Dedifferentiated amniotic fluid mesenchymal stem cell (primary cell): ENCODE measurements around the gene MYOG.

ENCODE experiments used
- DNase-seq: peaks from one replicate; pipeline ENCODE4 v3.0.0-alpha.2; 2016; ENCODE audit errors: extremely low spot score

The MYOG gene

DNA sequence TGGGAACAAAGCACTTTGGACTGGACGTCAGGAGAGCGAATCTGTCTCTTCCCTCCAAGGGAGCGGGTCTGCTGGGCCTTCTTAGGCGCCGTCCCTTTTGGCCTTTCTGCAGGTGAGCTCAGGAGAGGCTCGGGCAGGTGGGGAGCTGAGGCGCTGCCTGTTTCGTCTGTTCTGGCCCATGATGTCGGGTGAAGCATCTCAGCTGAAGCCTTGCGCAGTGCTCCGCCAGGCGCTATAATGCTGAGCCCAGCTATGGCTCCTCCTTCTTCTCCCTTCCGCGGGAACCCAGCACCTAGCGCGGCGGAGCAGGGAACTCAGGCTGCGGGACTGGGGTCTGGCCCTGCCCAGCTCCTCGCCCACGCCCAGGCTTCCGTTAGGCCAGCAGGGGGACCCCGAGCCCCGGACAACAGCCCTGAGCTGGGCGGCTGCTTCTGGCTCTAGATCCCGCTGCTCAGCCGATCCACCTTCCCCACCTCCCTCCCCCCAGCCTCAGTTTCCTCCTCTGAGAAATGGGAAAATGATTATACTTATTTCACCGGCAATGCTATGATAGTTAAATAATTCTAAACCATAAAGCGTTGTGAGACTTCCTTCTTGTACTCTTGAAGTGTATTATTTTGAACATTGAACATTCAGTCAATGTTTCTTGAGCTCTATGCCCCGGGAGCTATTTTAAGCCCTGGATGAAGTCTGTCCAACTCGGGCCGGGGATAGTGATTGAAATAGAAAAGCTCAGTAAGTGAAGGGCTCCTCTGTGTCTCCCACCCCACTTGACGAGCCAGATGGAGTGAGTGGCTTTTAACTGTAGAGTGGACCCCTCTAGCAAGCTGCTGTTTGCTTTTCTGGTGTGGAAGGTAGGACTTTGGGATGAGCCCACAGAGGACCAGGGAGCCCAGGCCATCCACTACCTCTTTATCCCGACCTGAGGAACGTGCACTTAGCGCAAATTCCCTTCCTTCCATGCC is 32.1 kb upstream of the MYOG start:
- peak; percentile 54 for DNase-seq

DNA sequence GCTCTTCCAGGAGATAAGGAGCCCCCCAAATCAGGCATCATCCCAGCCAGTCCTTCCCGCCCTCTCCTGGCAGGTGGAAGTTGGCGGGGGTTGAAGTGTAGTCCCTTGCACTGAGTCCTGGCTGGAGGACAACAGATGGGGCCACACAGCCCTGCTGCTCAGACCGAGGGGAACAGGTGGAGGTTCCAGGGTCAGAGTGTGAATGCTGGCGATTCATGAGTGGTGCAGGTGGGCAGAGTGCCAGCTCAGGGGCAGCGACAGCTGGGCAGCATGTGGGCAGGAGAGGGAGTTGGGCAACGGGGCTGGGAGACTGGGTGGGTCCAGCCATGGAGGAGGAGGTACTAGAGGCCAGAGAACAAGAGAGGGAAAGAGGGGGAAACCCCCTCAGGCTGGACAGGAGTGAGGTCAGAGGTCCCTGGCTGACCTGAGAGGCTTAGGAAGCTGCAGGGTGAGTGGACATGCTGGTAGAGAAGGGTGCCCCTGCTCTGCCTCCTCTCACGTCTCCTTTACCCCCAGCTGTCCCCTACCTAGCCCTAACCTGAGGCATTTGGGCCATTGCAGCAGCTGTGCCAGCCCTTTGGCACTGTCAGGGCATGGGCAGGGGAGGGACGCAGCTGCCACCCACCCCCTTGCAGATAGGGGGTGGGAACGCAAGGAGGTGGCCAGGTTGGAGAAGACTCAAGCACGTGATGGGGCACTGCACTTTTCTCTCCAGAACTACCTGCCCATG is 30.4 kb upstream of the MYOG start:
- no peak for DNase-seq

- no peak for DNase-seq
Observed at GRCh38 chr1:203114202-203114601, 28.4 kb upstream of the MYOG start.

GRCh38 chr1:203113308-203113707 is 27.5 kb upstream of the MYOG start:
- no peak for DNase-seq

DNA sequence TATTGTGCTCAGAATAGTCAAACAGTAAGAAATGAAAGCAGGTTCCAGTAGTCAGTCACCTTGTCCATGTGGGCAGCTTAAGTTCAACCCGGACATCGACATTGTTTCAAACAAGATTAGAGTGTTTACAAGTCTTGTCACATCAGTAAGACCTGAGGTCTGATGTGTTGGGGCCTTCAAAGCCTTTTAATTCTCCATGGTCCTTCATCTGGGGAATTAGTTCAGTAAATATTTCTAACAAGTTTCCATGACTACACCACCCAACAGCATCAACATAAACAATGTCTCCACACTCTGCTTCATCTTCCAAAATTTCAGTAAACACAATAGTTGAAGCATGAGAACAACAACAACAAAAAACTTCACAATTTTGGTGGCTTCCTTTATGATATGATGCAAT is 26.7 kb upstream of the MYOG start:
- no peak for DNase-seq

DNA sequence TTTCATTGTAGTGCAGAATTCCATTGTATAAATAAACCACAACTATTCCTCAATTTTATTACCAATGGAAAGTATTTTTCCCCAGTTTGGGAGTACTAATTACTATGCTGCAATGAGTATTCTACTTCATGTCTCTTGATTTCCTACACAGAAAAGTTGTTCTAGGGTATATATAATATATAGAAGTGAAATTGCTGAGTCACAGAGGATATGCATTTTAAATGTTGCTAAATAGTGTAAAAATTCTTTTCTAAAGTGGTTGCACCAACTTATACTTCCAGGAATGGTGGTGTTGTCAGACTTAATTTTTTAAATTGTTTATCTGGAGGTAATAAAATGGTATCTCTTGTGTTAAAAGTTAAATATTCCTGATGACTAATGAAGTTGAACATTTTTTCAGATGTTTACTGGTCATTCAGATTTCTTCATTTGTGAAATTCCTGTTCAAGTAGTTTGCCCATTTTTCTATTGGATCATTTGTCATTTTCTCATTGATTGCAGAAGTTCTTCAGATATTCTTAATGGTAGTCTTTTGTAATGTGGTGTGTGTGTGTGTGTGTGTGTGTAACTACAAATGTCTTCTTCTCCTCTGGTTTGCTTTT is 19.1 kb upstream of the MYOG start:
- DNase-seq: no peak

- no peak for DNase-seq
Observed at GRCh38 chr1:203103829-203104495, 18.1 kb upstream of the MYOG start.

- no peak for DNase-seq
Observed at GRCh38 chr1:203103216-203103615, 17.4 kb upstream of the MYOG start.

DNA sequence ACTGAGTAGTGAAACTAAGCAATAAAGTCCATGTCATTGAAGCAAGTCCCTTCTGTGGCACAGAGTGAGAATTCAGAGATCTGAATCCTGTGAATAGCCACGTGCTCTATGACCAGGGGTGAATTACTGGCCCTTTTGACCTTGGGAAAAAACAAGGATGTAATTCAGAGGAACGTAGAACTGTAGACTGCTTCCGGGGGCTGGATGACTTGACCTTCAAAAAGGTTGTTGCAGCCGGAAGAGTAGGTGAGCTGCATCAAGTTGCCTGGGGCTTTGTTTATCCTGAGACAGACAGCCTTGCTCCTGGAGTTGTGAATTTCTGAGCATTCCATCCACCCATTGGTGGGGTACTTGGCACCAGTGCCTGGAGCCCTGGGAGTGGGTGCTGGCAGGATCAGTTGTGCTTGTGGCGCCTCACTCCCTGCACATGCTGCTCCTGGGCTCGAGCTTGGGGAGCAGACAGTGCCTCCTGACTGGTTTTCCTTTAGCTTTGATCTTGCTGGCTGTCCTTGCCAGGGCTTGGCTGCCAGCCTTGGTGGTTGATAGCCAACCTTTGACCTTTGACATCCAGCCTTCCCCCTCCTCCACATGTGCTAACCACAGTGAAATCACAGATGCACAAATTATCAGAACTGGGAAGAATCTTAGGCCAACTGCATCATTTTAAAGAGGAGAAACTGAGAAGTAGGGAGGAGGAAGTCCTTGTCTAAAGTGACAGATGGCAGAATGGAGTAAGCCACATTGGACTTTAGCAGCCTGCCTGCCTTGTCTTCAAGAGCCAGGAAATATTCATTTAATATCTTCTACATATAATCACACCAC is 16.2 kb upstream of the MYOG start:
- no peak for DNase-seq

GRCh38 chr1:203100516-203100869 is 14.7 kb upstream of the MYOG start:
- DNase-seq: no peak

GRCh38 chr1:203099805-203100515 is 14.1 kb upstream of the MYOG start:
- DNase-seq: no peak

- no peak for DNase-seq
Observed at GRCh38 chr1:203098914-203099520, 13.2 kb upstream of the MYOG start.

DNA sequence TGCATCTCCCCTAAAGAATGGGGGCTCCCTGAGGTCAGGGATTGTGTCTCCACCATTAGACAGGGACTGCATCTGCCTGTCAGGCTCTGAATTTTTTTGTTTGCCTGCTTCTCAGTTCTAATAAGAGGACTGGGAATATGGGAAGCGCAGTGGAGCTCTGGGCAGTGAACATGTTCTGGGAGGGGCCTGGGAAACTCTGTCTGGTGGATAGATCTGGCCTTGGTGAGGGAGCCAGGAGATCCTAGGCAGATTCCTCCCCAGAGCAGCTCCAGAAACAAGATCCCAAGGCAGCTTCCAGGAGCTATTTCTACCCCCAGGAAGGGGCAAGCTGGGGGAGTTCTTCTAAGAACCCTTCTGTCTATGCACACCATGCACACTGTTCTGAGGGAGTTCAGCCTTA is 12.6 kb upstream of the MYOG start:
- DNase-seq: no peak

DNA sequence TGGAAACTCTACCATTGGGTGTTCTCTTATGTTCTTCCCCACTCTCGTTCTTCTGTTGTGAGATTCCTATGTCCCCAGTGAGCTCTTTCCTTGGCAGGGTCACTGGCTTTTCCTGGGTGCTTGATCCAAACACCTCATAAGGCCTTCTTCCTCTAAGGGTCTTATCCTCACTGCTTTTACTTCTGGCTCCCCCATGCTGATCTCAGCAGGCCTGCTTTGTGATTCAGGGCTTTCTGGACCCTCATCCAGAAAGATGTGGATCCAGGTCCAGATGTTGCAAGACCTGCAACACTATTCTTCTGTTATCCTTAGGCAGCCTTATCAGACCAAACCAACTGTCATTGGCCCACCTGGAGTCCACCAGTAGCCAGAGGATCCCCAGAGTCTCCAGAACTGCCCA is 11.2 kb upstream of the MYOG start:
- DNase-seq: no peak

DNA sequence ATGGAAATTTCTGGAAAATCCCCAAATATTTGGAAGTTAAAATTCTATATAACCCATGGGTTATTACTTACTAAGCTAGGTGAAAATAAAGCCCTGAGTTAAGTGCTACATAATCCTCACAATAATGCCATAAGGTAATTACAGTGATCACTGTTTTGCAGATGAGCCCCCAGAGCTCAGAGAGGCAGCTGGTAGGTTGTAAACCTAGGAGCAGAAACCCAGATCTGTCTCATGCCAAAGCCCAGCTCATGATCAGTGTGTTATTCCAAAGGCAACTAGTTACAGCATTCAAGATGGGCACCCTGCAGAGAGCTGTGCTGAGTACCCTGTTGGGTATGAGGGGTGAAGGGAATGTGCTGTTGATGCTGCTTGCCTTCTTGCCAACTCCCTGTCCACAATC is 10.8 kb upstream of the MYOG start:
- DNase-seq: no peak

DNA sequence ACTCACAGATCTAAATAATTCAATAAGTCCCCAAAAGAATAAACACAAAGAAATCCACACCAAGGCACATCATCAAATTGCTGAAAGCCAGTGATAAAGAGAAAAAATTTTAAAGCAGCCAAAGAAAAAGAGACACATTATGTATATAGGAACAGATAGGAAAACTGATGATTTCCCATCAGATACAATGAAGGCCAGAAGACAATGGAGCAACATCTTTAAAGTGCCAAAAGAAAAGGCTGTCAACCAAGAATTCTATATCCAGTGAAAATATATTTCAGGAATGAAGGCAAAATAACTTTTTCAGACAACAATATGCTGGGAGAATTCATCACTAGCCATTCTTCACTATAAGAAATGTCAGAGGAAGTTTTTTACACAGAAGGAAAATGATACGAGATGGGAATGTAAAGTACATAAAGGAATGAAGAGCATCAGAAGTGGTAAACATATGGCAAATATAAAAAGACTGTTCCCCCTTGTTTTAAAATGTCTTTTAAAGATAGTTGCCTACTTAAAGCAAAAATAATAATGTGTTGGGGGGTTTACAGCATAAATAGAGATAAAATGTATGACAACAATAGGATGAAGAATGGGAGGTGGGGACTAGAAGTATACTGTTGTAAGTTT is 9.4 kb upstream of the MYOG start:
- no peak for DNase-seq

DNA sequence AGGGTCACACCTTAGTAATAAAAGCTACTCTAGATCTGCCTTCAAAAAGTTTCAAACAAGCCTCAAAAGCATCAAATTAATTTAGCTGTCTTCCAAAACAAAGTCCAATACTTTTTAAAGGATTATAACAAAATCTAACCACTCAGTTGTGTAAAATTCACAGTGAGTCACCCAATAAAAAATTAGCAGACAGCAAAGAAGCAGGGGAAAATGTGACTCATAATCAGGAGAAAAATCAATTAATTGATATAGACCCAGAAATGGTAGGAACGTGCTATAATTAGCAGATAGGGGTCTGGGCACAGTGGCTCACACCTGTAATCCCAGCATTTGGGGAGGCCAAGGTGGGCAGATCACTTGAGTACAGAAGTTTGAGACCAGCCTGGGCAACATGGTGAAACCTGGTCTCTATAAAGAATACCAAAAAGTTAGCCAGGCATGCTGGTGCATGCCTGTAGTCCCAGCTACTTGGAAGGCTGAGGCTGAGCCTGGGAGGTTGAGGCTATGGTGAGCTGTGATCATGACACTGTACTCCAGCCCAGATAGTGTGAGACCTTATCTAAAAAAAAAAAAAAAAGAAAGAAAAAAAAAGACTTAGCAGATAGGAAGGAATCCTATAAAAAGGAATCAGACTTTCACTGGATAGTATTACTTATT is 8.1 kb upstream of the MYOG start:
- no peak for DNase-seq

- DNase-seq: no peak
Observed at GRCh38 chr1:203091761-203092330, 6.0 kb upstream of the MYOG start.

DNA sequence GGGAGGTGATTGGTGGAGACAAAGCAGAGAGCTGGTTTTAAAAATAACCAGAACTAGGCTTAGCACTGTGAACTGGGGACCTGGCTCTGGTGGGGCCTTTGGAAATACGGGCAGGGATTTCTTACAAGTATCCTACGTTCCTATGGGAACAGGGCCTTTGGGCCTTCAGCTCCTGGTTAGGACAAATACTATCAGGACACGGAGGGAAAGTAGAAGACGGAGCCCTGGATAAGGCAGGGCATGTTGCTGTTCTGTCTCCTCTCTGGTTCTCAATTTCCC is 5.3 kb upstream of the MYOG start:
- DNase-seq: no peak
